Brain microvascular endothelial cell (primary cell): ENCODE data around the gene ZBTB20.

Source experiments
- DNase-seq: peaks from one replicate; pipeline ENCODE4 v3.0.0-alpha.2; 2020
- H3K27ac ChIP-seq: fragments of 250-450 bp; sonication (Bioruptor Pico); 2 replicates; pipeline ENCODE4 v1.5.1; 2020; ENCODE audit warnings: mild to moderate bottlenecking, moderate library complexity
- H3K27me3 ChIP-seq: fragments of 250-450 bp; sonication (Bioruptor Pico); replicated peaks from 2 replicates; pipeline ENCODE4 v1.5.1; 2020; ENCODE audit warnings: mild to moderate bottlenecking
- H3K36me3 ChIP-seq: fragments of 250-450 bp; sonication (Bioruptor Pico); replicated peaks from 2 replicates; pipeline ENCODE4 v1.5.1; 2020; ENCODE audit warnings: mild to moderate bottlenecking
- H3K4me3 ChIP-seq: 2 replicates; pipeline ENCODE4 v1.5.1; 2011; ENCODE audit warnings: low read depth, mild to moderate bottlenecking, control low read depth, low read length, moderate library complexity
- CTCF ChIP-seq: IDR thresholded peaks from 2 replicates; pipeline ENCODE4 v1.5.1; 2011; ENCODE audit warnings: low read depth, mild to moderate bottlenecking, moderate library complexity, low read length, control low read depth, inconsistent platforms; ENCODE audit errors: missing control alignments
- in situ Hi-C: cut with HindIII; loops from 2 replicates; pipeline ENCODE4 v1.10.0; 2017; ENCODE audit warnings: low sequenced_read_pairs, low pct_ligation_motif_present

Gene ZBTB20

DNA sequence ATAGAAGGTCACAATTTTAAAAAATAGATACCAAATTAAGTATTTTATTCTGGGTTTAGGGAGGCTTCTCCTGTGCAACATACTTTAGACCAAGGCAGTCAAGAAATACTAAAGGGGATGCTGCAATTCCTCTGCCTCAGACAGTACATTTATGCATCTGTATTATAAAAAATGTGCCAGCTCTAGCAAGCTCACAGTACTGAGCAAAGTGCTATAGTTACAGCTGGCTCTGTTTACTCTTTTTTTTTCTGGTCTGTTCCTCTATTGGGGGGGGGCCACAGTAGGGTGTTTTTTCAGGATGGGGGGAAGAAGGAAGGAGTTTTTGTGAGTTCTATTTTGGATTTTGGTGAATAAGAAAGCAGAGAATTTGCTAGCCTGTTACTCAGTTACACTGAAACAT lies 668.3 kb downstream of the ZBTB20 start:
- no peak for TF ChIP-seq CTCF
- Histone ChIP-seq H3K27me3 (no peaks in the 10 kb centered on the region), H3K27ac (no peak overlapping the region), H3K36me3 (no peaks in the 10 kb centered on the region), H3K4me3 (no peak overlapping the region)
- DNase-seq = no peak
- in situ Hi-C loops = no loop called here

DNA sequence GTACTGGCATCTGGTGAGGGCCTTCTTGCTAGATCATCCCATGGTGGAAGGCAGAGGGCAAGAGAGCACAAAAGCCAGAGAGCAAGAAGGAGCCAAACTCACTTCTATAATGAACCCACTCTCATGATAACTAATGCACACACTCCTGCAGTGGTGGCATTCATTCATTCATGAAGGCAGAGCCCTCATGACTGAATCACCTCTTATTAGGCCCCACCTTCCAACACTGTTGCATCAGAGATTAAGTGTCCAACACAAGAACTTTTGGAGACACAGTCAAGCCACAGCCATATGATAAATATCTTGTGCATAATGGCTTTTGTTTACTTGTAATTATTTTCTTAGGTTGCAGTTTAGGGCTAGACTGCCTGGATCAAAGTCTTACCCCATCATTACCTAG lies 670.6 kb downstream of the ZBTB20 start:
- Histone ChIP-seq H3K27ac (no peak overlapping the region), H3K27me3 (no peaks in the 10 kb centered on the region), H3K36me3 (no peaks in the 10 kb centered on the region), H3K4me3 (no peak overlapping the region)
- TF ChIP-seq CTCF = no peak
- in situ Hi-C loops = no loop called here
- no peak for DNase-seq

DNA sequence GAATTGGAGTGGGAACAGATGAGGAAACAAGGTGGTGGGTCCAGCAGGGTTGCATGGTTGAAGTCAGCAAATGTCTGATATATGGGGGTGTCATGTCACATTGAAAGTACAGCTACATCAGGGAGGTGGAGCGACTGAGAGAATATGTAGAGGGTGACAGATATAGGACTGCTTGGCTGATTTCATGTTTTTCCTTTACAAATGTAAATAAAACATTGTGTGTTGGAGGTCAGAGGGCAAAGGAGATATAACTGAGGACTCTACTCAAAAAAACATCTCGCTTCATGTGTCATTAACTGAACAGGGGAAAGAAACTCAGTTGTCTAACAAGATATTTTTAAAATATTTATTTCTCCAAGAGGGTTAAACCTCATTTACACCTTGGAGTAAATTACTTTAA lies 675.6 kb downstream of the ZBTB20 start:
- H3K36me3 ChIP-seq = no peaks in the 10 kb centered on the region
- no peak for TF ChIP-seq CTCF
- no peak overlapping the region for H3K27ac ChIP-seq
- DNase-seq = no peak
- in situ Hi-C loops = no loop called here
- H3K4me3 ChIP-seq = no peak overlapping the region
- no peaks in the 10 kb centered on the region for H3K27me3 ChIP-seq

- in situ Hi-C loops = no loop called here
- TF ChIP-seq CTCF = no peak
Measured at GRCh38 chr3:114469070-114469469, 678.0 kb downstream of the ZBTB20 start.

DNA sequence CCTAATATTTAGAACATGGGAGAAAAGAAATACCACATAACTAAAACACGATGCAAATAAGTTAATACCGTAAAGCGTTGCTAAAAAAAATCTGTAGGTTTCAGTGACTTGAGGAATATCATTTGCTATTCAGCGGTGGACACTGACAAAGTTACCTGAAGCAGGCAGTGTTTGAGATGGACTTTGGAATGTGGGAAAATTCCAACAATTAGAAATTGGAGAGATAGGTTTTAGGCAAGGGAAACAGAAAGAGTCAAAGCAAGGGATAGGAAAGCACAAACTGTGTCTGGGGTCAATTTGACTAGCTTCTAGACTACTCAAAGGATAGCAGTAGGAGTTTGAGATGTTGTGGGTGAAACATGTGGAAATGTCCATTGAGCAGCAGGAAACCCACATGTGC lies 680.3 kb downstream of the ZBTB20 start:
- no peak for DNase-seq
- no peak for TF ChIP-seq CTCF
- Histone ChIP-seq H3K4me3 (no peak overlapping the region), H3K27me3 (no peaks in the 10 kb centered on the region), H3K36me3 (no peaks in the 10 kb centered on the region), H3K27ac (no peak overlapping the region)
- in situ Hi-C loops = no loop called here

More at GRCh38 chr3:114469070-114469469, 678.0 kb downstream of the ZBTB20 start:
- Histone ChIP-seq H3K27ac (no peak overlapping the region), H3K36me3 (no peaks in the 10 kb centered on the region), H3K27me3 (no peaks in the 10 kb centered on the region), H3K4me3 (no peak overlapping the region)
- no peak for DNase-seq

- H3K27me3 ChIP-seq = no peaks in the 10 kb centered on the region
- TF ChIP-seq CTCF = no peak
- no peak overlapping the region for H3K27ac ChIP-seq
- DNase-seq = no peak
- no peak overlapping the region for H3K4me3 ChIP-seq
- in situ Hi-C loops = no loop called here
- no peaks in the 10 kb centered on the region for H3K36me3 ChIP-seq
Measured at GRCh38 chr3:114466251-114466650, 680.8 kb downstream of the ZBTB20 start.
